Tongue (tissue), 2 donors: ENCODE data around the gene AVP. TPM values are rescaled to one million over a fixed set of nuclear protein-coding genes. Genes with fewer than 3 reads are reported as not detected.
"Not testable (repeated sequence)": the region's sequence is repeated elsewhere in the genome, so short reads cannot be mapped to it uniquely, and the experiment has no call there.

Experiments used
- DNase-seq: peaks from one replicate; pipeline ENCODE4 v3.0.0-alpha.2; 2015
- total RNA-seq: library from RNA; depleted of rRNA; stranded (reverse); fragments of >200 nt; gene quantifications from one replicate; pipeline ENCODE4 v1.2.3, GENCODE V29; 2014

Gene AVP, protein sequence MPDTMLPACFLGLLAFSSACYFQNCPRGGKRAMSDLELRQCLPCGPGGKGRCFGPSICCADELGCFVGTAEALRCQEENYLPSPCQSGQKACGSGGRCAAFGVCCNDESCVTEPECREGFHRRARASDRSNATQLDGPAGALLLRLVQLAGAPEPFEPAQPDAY
- not detected for total RNA-seq

DNA sequence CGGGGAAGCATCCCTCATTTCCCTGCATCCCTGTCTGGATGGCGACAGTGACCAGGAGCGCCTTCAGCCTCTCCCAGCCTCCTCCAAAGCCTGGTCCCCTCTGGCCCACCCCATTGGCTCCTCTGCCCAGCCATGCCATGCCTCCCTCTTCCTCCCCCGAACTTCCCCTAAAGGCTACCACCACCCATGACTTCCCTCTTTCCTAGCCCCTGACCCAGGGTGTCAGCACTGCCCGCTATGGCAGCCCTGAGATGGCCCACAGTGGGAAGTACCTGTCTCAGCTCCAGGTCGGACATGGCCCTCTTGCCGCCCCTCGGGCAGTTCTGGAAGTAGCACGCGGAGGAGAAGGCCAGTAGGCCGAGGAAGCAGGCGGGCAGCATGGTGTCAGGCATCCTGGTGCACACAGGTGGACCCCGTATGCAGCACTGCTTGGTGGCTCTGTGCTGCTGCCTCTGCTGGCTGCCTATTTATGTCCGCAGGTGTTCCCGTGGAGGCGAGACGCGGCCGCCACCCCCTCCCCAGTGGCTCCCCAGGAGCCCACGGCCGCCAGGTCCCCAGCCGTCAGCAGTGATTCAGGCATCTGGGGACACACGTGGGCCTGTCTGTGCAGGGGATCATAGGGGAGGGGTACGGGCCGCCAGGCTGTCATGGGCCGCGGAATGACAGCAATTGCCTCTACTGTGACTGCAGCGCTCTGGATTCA lies at the start of gene AVP:
AVP (minus strand) TSS at position 442 of the 703 bp plus-strand sequence; CDS start at position 392, 50 bp downstream.
- DNase-seq: no peak

DNA sequence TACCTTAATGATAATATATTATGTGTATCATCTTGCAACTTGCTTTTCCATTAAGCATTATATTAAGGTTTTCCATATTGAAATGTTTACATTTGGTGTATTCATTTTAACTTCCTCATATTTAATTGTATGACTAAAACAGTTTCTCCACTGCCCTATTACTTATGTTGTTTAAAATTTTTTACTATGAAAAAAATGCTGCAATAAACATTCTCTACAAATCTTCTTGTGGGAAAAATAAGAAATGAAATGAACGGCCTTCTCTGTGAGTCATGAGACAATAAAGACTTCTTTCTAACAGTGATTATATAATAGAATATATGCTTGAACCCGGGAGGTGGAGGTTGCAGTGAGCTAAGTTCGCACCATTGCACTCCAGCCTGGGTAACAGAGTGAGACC lies 49.6 kb upstream of the AVP start:
- no peak for DNase-seq

DNA sequence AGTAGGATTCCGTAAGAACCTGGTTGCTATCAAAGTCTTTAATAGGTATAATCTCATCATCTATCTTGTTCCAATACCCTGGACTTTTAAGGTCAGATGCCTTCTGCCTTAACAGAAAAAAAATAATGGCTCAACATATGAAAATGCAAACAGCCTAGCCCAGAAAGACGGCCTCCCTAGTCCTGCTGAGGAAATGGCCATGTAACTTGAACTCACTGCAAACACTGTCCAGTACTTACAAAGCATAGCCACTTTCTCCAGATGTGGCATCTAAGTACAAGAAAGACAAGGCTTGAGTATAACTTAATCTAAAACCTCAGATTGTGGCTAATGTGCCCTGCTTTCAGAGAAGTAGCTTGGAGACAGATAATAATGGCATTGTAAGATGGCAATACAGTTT lies 48.6 kb upstream of the AVP start:
- DNase-seq: no peak

DNA sequence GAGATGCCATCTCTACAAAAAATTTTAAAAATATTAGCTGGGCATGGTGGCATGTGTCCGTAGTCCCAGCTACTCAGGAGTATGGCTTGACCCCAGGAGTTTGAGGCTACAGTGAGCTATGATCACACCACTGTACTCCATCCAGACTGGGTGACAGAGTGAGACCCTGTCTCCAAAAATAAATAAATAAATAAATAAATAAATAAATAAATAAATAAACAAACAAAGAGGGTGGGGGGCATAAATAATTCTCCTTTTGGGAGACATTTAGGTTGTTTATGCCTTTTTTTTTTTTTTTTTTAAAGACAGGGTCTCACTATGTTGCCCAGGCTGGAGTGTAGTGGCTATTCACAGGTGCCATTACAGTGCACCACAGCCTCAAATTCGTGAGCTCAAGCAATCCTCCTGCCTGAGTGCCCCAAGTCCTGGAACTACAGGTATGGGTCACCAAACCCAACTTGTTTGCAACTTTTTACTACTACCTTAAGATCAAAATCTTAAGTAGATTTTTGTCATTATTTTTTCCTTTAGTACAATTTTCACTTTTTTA lies 45.6 kb upstream of the AVP start:
- DNase-seq: no peak

DNA sequence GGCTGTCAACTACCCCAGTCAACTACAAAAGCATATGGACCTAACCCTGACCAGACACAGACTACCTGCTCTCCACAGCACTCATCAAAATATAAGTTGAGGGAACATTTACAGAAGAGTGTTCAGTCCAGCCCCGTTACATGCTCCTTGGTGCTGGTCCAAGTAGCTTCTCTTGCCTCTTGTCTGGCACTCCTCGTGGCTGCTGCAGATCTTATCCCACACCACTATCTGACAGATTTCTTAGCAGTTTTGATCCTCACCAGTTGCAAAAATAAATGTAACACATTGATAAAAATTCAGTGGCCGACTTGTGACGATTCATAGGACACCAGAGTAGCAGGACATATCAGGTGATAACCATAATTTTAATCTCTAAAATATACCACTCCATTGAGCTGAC lies 44.6 kb upstream of the AVP start:
- no peak for DNase-seq

DNA sequence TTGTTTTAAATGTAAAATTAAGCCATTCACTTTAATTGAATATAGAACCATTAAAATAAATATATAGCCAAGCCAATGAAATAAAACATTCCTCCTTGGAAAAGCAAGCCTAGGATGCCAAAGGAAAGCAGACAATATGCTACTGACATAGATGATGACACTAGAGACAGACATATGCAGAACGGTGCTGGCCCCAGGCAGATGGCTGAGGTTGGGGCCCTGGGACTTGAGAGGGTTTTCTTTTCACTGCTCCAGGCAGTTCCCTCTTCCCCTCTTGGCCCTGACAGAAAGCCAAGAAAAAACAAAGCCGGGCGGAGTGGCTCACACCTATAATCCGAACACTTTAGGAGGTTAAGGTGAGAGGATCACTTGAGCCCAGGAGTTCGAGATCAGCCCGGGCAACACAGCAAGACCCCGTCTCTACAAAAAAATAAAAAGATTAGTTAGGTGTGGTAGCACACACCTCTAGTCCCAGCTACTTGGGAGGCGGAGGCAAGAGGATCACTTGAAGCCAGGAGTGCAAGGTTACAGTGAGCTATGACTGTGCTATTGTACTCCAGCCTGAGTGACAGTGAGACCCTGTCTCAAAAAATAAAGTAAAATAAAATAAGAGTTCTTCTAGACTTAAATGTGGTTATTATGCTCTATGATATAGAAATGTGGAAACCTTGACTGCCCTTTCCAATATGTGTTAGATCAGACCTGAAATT lies 43.9 kb upstream of the AVP start:
- DNase-seq: no peak

DNA sequence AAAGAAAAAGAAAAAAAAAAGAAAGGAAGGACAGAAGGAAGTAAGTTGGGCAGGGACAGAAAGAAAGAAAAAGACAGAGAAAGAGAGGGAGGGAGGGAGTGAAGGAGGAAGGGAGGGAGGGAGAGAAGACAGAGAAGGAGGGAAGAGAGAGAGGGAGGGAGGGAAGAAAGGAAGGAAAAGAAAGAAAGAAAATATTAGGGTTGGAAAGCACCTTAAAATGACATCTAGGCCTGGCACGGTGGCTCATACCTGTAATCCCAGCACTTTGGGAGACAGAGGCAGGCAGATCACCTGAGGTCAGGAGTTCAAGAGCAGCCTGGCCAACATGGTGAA lies 42.0 kb upstream of the AVP start:
- no peak for DNase-seq

DNA sequence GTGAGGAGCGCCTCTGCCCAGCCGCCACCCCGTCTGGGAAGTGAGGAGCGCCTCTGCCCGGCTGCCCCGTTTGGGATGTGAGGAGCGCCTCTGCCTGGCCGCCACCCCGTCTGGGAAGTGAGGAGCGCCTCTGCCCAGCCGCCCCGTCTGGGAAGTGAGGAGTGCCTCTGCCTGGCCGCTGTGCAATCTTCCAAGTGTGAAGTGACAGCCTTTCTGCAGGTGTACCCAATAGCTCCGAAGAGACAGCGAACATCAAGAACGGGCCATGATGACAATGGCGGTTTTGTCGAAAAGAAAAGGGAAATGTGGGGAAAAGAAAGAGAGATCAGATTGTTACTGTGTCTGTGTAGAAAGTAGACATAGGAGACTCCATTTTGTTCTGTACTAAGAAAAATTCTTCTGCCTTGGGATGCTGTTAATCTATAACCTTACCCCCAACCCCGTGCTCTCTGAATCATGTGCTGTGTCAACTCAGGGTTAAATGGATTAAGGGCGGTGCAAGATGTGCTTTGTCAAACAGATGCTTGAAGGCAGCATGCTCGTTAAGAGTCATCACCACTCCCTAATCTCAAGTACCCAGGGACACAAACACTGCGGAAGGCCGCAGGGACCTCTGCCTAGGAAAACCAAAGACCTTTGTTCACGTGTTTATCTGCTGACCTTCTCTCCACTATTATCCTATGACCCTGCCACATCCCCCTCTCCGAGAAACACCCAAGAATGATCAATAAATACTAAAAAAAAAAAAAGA lies 41.4 kb upstream of the AVP start:
- not testable (repeated sequence) for DNase-seq

DNA sequence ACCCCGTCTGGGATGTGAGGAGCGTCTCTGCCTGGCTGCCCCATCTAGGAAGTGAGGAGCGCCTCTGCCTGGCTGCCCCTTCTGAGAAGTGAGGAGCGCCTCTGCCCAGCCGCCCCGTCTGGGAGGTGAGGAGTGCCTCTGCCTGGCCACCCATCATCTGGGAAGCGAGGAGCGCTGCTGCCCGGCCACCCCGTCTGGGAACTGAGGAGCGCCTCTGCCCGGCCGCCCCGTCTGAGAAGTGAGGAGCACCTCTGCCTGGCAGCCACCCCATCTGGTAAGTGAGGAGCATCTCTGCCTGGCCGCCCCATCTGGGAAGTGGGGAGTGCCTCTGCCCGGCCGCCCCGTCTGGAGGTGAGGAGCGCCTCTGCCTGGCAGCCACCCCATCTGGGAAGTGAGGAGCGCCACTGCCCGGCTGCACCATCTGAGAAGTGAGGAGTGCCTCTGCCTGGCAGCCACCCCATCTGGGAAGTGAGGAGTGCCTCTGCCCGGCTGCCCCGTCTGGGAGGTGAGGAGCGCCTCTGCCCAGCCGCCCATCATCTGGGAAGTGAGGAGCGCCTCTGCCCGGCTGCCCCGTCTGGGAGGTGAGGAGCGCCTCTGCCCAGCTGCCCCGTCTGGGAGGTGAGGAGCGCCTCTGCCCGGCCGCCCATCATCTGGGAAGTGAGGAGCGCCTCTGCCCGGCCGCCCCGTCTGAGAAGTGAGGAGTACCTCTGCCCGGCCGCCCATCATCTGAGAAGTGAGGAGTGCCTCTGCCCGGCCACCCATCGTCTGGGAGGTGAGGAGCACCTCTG lies 40.4 kb upstream of the AVP start:
- DNase-seq: not testable (repeated sequence)

DNA sequence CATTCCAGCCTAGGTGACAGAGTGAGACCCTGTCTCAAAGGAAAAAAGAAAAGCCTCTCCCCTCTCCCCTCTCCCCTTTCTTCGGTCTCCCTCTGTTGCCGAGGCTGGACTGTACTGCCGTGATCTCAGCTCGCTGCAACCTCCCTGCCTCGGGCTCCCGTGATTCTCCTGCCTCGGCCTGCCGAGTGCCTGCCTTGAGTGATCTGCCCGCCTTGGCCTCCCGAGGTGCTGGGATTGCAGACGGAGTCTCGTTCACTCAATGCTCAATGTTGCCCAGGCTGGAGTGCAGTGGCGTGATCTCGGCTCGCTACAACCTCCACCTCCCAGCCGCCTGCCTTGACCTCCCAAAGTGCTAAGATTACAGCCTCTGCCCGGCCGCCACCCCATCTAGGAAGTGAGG lies 39.6 kb upstream of the AVP start:
- not testable (repeated sequence) for DNase-seq

DNA sequence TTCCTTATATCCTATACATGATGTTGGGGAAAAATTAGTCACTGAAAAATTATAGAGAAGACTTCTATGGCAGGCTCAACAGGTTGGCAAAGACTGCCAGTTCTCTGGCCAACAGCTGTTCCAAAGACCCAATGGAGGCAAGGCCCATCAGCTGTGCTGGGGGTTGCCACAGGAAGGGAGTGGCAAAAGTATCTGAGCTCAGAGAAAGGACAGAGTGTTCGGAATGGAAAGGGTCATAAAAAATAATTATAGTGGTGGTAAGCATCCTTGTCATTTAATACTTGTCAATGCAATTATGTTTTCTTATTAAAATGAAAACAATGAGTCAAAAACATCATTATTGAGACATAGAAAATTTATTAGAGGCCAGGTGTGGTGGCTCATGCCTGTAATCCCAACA lies 39.0 kb upstream of the AVP start:
- DNase-seq: peak; percentile 46

DNA sequence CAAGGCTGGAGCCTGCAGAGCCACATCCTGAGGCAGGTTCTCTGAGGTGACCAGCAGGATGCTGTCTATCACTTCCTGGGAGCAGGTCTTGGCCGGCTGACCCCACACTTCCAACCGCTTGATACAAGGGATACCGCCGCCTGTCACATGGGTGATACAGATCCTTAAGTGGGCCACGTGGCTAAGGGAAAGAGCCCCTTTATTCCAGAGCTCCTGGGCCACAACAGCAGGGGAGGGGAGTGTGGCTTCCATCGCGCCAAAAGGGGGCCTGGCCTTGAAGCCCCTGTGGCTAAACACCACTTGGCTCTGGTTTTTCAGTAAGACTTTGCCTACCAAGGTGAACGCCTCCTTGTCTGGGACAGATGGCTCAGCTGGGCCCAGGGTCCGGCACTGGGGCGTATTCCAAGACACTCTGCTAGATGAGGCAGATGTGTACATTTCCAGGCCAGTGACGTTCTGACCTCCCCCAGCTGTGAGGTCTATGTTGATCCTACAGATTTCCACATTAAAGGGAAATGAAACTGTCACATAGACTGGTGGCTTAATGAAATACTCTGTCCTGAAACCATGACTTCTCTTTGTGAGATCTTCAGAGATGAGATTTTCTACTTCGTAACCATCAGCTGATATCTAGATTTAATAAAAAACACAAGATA lies 37.6 kb upstream of the AVP start:
- no peak for DNase-seq

DNA sequence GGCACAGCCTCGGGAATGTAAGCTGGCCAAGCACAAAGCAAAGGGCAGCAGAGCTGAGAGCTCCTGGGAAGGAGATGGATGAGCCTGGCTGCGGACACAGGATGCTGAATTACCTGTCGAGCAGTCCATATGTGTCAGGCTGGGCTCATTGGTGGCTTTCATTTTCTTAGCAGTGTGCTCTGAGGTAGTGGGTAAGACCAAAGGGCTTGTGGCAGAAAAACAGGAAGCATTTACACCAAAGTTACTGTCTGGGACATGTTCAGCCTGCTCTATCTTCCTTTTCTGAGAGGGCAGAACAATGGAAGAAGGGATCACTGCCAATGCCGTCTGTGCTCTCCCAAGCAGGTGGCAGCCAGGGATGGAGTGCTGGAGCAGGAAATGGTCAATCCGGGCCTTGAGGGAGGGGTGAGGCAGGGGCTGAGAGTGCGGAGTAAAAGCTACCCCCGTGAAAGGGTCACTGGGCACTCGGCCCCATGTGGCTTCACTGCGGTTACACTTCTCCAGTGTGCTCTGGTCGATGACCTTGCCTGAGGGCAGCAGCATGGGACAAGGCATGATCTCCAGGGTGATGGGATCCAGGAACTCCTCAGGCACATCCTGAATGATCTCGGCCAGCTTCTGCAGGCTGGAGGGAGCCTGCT lies 36.9 kb upstream of the AVP start:
- no peak for DNase-seq

DNA sequence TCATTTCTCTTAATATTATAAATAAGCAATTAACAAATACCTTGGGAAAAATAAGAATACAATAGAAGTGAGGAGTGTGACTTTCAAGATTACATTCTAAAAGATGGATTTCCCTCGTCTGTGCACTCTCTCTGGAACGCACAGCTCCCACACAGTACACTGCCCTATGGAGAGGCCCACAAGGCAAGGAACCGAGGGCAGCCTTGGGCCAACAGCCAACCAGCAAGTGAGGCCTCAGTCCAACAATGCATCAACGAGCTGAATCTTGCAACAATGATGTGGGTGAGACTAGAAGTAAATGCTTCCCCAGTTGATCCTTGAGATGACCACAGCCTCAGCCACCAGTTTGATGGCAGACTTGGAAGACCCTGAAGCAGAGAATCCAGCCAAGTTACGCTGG lies 34.5 kb upstream of the AVP start:
- DNase-seq: no peak

DNA sequence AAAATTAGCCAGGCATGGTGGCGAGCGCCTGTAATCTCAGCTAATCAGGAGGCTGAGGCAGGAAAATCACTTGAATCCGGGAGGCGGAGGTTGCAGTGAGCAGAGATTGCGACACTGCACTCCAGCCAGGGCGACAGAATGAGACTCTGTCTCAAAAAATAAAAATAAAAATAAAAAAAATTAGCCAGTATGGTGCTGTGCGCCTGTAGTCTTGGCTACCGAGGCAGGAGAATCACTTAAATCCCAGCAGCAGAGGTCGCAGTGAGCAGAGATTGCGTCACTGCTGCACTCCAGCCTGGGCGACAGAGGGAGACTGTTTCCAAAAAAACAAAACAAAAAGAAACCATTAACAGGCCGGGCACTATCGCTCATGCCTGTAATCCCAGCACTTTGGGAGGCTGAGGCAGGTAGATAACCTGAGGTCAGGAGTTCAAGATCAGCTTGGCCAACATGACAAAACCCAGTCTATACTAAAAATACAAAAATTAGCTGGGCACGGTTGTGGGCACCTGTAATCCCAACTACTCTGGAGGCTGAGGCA lies 33.4 kb upstream of the AVP start:
- DNase-seq: peak; percentile 70

DNA sequence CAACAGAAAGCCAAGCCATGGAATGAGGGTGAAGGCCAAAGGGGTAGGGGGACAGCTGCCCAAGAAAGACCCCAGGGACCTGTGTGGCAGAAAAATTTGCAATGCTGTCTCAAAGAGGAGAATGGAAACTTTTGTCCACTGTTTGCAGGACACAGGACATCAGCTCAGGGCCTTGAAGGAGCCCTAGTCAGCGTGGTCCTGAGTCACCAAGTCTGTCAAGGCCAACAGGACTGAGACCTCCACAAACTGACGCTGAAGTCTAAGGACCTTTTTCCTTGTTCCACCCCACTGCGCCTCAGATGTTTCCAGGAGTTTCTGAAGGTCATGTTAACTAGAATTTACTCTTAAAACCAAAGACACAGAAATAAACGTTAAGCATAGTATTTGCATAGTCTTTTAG lies 31.8 kb upstream of the AVP start:
- DNase-seq: no peak

DNA sequence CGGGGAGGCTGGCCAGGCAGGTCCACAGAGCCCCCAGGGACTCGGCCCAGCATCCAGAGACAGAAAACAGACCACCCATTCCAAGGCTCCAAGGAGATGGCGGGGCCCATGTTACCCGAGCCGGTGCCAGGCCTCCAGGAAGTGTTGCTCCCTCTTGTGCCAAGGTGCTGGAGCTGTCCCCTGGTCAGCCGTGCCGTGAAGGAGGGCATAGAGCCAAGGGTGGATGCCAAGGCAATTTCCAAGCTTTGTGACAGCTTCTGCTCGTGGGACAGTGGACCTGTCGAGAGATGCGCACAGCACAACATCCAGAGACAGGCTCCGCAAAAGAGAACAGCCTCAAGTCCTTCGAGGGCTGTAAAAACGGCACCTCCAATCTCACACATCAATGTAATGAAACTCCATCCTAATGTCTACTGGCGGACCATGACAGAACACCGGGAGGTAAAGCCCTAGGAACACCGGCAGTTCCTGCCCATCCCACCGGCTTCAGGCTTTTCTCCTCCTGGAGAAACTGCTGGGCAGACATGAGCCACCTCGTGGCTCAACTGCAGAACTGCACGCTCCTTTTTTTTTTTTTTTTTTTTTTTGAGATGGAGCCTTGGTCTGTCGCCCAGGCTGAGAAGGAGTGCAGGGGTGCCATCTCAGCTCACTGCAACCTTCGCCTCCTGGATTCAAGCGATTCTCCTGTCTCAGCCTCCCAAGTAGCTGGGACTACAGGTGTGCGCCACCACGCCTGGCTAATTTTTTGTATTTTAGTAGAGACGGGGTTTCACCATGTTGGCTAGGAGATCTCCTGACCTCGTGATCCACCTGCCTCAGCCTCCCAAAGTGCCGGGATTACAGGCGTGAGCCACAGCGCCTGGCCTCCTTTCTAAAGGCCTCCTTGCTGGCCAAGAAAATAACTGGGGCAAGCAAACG lies 30.9 kb upstream of the AVP start:
- DNase-seq: peak; percentile 73

DNA sequence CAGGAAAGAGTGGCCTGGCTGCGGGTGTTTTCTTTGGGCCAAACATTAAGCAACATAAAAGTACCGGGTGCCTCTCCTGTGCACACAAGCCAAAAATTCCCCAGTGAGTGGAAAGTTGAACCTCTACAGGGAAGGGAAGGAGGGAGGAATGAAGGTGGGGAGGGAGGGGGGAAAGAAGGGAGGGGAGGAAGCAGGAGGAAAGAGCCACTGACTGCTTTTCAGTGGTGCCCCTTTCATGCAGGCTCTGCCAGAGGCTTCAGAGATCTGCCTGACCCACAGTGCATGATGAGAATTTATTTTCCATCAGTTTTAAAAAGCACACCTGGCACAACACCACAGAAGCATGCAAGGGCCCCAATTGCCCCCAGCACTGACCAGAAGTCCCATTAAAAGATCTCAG lies 27.5 kb upstream of the AVP start:
- DNase-seq: no peak

DNA sequence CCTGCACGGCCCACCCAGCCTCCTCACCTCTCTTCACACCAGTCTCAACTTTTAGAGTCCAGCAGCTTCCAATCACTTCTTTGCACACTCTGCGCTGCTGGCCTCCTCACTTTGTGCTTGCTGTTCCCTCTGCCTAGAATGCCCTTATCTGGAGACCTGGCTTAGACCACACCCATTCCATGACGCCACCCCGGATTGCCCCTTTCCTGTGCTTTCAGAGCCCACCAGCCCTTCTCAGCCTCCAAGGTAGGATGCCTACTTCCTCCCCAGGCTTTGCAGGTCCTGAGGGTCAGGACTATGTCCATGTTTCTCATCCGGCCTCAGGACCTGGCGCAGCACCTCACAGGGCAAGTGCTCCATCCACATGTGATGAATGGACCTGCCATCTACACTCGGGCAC lies 27.0 kb upstream of the AVP start:
- DNase-seq: no peak
